Activated naive CD4-positive, alpha-beta T cell treated with anti-CD3 and anti-CD28 coated beads, Interleukin-2, amount 50 U/mL, for 16 hours (primary cell): ENCODE results near the gene PRR19.

Experiments used
- DNase-seq: peaks from one replicate; pipeline ENCODE4 v3.0.0-alpha.2; 2020

PRR19 gene

GRCh38 chr19:42271861-42272534 lies 29.9 kb upstream of the PRR19 start:
- DNase-seq = no peak

DNA sequence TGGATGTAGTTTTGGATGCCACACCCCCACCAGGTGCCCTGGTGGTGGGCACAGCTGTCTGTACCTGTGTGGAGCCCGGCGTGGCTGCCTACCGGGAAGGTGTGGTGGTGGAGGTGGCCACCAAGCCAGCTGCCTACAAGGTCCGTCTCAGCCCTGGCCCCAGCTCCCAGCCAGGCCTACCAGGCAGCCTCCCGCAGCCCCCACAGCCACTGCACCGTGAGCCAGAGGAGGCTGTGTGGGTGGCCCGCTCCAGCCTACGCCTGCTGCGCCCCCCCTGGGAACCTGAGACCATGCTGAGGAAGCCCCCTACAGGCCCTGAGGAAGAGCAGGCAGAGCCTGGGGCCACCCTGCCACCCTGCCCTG lies 29.4 kb upstream of the PRR19 start:
- no peak for DNase-seq

DNA sequence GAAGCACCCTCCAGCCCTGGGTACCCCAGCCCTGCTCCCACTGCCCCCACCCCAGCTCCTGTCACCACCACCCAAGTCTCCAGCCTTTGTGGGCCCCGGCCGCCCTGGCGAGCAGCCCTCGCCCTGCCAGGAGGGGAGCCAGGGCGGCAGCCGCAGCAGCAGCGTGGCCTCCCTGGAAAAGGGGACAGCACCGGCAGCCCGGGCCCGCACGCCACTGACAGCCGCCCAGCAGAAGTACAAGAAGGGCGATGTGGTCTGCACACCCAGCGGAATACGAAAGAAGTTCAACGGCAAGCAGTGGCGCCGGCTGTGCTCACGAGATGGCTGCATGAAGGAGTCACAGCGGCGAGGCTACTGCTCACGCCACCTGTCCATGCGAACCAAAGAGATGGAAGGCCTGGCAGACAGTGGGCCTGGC lies 28.9 kb upstream of the PRR19 start:
- no peak for DNase-seq

DNA sequence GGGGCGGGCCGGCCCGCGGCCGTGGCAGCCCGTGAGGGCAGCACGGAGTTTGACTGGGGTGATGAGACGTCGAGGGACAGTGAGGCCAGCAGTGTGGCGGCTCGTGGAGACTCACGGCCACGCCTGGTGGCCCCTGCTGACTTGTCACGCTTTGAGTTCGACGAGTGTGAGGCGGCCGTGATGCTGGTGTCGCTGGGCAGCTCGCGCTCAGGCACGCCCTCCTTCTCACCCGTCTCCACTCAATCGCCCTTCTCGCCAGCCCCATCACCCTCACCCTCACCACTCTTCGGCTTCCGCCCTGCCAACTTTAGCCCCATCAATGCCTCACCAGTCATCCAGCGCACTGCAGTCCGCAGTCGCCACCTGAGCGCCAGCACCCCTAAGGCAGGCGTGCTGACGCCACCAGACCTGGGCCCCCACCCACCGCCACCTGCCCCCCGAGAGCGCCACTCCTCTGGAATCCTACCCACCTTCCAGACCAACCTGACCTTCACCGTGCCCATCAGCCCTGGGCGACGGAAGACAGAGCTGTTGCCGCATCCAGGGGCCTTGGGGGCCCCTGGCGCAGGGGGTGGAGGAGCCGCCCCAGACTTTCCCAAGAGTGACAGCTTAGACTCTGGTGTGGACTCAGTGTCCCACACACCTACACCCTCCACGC lies 28.4 kb upstream of the PRR19 start:
- DNase-seq = no peak

DNA sequence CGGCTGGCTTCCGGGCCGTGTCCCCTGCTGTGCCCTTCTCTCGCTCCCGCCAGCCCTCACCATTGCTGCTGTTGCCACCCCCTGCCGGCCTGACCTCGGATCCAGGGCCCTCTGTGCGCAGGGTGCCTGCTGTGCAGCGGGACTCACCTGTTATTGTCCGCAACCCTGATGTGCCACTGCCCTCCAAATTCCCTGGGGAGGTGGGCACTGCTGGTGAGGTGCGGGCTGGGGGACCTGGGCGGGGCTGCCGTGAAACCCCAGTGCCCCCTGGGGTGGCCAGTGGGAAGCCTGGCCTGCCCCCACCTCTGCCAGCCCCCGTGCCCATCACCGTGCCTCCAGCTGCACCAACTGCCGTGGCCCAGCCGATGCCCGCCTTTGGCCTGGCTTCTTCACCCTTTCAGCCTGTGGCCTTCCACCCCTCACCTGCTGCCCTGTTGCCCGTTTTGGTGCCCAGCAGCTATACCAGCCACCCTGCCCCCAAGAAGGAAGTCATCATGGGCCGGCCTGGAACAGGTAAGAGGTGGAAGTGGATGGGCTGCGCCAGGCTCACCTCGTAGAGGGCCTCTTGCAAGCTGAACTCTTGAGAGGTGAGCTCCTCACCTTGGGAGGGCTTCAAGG lies 27.8 kb upstream of the PRR19 start:
- no peak for DNase-seq

GRCh38 chr19:42275103-42275502 lies 26.8 kb upstream of the PRR19 start:
- DNase-seq = no peak

DNA sequence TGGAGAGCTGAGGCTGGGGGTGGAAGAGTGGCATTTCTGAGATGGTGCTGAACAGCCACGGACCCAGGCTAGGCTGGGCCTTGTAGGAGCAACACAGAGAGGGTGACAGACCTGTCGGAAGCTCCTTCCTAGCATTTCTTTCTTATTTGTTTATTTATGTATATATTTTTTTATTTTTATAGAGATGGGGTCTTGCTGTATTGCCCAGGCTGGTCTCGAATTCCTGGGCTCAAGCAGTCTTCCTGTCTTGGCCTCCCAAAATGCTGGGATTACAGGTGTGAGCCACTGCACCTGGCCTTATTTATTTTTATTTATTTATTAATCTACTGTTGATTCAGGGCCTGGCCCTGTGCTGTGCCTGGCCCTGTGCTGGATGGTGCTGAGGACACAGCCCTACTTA lies 26.4 kb upstream of the PRR19 start:
- DNase-seq = no peak

DNA sequence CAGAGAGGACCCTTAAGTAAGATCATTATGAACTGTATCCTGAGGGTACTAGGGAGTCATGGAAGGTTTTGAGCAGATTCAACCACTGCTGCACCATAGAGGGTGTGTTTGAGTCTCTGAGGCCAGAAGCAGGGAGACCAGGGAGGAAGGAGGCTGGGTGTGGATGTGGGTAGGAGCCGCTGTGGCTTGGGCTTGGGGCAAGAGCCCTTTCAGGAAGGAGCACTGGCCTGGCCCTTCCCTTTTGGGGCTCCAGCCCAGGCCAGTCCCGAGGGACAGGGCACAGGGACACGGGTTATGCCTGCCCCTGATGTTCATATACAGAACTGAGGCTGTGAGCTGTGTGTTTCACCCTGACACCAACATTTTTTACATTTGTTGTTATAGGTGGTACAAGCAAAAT lies 25.6 kb upstream of the PRR19 start:
- DNase-seq = no peak

- DNase-seq = no peak
Measured at GRCh38 chr19:42276821-42277220, 25.1 kb upstream of the PRR19 start.

DNA sequence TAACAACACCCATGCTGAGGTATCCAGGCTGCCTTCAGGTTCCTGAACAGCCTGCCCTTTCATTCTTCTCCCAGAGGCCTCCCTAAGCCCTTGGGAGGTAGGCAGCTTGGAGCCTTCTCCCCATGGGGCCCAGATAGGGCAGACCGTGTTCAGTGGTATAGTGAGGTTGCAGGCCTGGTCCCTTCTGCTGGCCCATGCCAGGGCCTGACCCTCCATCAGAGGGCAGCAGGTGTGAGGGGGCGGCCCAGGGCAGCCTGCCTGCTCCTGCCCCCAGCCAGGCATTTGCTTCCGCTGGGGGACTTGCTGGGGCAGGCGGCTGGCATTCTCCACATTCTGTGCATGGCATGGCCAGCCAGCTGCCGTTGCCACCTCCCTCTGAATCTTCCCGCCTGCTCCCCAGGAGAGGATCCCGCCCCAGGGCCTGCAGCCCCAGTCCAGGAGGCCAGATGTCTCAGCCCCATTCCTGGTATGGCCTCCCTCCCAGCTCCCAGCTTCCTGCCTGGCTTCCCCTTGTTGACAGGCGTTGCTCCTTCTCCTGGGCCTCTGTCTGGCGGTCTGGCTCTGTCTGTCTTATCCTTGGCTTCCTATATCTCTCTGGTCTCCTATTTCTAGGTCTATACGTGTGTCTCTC lies 24.0 kb upstream of the PRR19 start:
- DNase-seq = no peak

- DNase-seq = no peak
Measured at GRCh38 chr19:42278452-42279154, 23.3 kb upstream of the PRR19 start.

GRCh38 chr19:42279155-42279901 lies 22.6 kb upstream of the PRR19 start:
- DNase-seq = no peak

DNA sequence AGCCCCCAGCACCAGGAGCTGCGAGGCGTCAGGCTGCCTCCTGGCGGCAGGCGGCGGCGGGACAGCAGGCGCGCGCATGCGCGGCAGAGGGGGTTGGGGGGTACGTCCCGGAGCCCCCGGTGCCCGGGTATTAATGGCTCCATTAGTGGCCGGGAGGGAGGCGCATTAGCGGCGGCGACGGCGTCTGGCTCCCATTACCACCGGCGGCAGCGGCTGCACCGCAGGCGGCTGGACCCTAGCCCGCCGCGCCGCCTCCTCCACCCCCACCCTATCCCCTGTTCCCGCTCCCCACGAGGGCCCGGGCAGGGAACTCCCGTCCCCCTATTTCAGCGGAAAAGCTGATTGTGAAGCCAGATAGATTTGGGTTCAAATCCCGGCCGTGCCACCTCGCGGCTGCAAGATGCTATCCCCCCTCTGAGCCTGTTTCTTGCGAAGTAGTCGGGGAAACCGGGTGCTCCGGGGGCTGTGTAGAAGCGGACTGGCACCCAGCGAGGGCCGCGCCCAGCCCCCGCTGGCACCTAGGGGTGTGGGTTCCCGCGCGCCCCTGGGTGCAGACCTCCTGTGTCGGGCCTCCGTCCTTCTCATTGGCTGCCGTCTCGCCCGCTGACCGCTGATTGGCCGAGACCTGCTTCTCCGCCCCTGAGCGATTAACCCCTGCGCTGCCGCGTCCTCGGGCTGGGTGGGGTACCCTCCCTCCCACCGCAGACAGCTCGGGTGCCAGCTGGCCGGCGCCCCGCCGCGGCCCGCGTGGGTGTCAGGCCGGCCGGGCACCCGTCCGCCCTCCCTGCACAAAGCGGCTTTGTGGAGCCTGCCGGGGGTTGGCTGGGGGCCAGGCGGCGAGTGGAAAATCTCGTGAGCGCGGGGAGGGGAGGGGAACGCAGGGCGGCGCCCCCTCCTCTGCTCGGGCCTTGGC lies 21.8 kb upstream of the PRR19 start:
- DNase-seq = peak; percentile 88

- DNase-seq = no peak
Measured at GRCh38 chr19:42280815-42281145, 21.2 kb upstream of the PRR19 start.

GRCh38 chr19:42281146-42281826 lies 20.6 kb upstream of the PRR19 start:
- no peak for DNase-seq

GRCh38 chr19:42281827-42282762 lies 19.8 kb upstream of the PRR19 start:
- DNase-seq = no peak

DNA sequence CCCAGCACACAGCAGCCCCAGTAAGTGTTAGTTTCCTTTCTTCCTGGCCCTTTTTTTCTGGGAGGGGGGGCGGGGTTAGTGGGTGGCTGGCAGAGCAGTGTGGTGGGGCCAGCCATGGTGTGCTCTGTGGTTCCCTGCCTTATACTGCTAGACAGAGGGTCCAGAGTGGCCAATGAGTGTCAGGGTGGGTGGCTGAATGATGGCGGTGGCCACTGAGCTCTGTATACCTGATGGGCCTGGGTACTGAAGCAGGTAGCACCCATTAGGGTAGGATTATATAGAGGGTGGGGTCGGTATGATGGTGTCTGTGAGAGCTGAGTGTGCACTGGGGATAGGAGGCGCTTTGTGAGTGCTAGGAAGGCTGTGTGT lies 19.1 kb upstream of the PRR19 start:
- DNase-seq = no peak

GRCh38 chr19:42283188-42284065 lies 18.5 kb upstream of the PRR19 start:
- DNase-seq = peak; percentile 97

- peak; percentile 81 for DNase-seq
Measured at GRCh38 chr19:42284066-42284501, 17.8 kb upstream of the PRR19 start.
